AG04450 (cell line): ENCODE measurements around the gene NMNAT3. TPM values are rescaled to one million over a fixed set of nuclear protein-coding genes. Genes with fewer than 3 reads are reported as not detected.

Experiments used
- CTCF ChIA-PET: fragments of 300-600, 350-600 bp; formaldehyde crosslinking; extraction: SDS; loops from one replicate; lab custom pipeline; 2022; ENCODE audit warnings: antibody characterized with exemption, inconsistent platforms; lab: Charles Lee
- POLR2A ChIA-PET: fragments of 350-600 bp; formaldehyde crosslinking; extraction: SDS; loops from one replicate; lab custom pipeline; 2021; ENCODE audit warnings: antibody characterized with exemption, inconsistent platforms; lab: Yijun Ruan, JAX
- DNase-seq: peaks from one replicate; pipeline ENCODE4 v3.0.0-alpha.2; 2011; ENCODE audit warnings: low read depth, low spot score
- H3K27ac ChIP-seq: one replicate; pipeline ENCODE4 v1.5.1; 2012; ENCODE audit warnings: low read depth, low read length, control low read depth
- H3K27me3 ChIP-seq: one replicate; pipeline ENCODE4 v1.6.0; 2012; ENCODE audit warnings: low read length; ENCODE audit not compliant: control insufficient read depth, insufficient read depth
- H3K4me3 ChIP-seq: 2 replicates; pipeline ENCODE4 v1.5.1; 2011; ENCODE audit warnings: mild to moderate bottlenecking, low read depth, low read length, control low read depth
- H3K9me3 ChIP-seq: 2 replicates; pipeline ENCODE4 v1.5.1; 2012; ENCODE audit warnings: low read length; ENCODE audit not compliant: control insufficient read depth, insufficient read depth
- polyA plus RNA-seq: library from polyadenylated mRNA; depleted of rRNA; stranded (reverse); fragments of >200 nt; gene quantifications from 2 replicates; pipeline ENCODE4 v1.2.3, GENCODE V29; 2011
- TF ChIP-seq, protein P1 (sequence below): IDR thresholded peaks from 2 replicates; pipeline ENCODE4 v1.5.1; 2011; ENCODE audit warnings: low read depth, low read length, control low read depth, inconsistent platforms

NMNAT3 gene
- polyA plus RNA-seq, 1 experiment, result 0.22 TPM

DNA sequence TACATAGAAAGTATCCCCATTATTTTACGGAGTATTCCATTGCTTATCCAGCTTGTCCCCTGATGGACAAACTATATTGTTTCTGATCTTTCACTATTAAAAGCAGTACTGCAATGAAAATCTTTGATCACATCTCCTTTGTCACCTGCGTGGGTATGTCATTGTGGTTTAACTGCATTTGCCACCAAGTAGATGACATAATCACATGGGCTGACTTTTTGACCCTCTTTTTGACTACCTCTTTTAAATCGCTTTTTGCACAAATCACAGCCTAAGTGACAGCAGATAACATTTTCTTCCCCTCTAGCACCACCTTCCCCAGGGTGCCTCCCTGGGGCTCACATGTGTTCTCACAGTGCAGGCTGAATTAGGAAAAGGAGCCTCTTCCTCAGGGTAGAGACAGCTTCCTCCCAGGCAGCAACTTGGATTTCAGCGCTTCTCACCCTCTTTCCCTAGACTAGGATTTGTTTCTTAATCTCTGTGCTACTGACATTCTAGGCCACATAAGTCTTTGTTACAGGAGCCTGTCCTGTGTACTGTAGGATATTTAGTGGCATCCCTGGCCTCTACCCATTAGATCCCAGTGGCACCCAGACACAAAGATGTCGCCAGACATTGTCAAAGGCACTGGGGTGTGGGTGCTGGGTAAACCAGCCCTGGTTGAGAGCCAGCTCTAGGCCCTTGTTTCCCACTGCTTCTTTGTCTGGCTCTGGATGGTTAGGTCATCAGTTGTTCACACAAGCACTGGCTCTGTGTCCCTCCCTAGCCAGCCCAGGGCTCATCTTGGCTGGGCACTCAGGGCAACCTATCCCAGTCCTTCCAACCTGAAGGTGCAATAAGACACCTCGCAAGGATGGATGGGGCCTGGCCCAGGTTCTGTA is 136.9 kb downstream of the NMNAT3 start:
- ChIA-PET POLR2A (no interaction called here), CTCF (interaction anchor here (1.2 to 1.3 kb wide), 2 partner anchors 113 kb away, joined by 3 to 5 read pairs; no protein-coding TSS in a partner anchor)
- H3K27me3 ChIP-seq, result no peaks in the 10 kb centered on the region
- no peak for DNase-seq
- peak overlapping the region; percentile 2 for H3K27ac ChIP-seq
- H3K4me3 ChIP-seq, result peak overlapping the region; percentile 69
- peaks cover 9% of the 10 kb centered on the region for H3K9me3 ChIP-seq
- TF ChIP-seq, protein P1, sequence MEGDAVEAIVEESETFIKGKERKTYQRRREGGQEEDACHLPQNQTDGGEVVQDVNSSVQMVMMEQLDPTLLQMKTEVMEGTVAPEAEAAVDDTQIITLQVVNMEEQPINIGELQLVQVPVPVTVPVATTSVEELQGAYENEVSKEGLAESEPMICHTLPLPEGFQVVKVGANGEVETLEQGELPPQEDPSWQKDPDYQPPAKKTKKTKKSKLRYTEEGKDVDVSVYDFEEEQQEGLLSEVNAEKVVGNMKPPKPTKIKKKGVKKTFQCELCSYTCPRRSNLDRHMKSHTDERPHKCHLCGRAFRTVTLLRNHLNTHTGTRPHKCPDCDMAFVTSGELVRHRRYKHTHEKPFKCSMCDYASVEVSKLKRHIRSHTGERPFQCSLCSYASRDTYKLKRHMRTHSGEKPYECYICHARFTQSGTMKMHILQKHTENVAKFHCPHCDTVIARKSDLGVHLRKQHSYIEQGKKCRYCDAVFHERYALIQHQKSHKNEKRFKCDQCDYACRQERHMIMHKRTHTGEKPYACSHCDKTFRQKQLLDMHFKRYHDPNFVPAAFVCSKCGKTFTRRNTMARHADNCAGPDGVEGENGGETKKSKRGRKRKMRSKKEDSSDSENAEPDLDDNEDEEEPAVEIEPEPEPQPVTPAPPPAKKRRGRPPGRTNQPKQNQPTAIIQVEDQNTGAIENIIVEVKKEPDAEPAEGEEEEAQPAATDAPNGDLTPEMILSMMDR, result no peak

DNA sequence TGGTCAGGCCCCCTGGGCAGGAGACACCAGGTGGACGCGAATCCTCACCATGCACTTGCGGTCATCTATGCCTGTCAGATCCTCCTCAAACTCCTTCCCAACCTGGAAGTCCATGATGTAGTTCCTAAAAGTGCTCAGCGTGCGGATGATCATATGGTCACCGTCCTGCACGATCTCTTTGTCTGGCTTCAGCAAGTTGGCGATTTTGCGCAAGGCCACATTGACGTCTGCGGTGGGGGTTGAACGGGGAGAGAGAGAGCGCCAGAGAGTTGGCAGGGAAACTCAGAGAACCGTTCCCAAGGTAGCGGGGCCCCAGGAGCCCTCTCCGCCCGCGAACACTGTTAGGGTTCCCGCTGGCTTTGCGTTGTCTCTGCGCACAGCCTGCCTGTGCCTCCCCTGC is 139.0 kb downstream of the NMNAT3 start:
- H3K9me3 ChIP-seq, result peaks cover 9% of the 10 kb centered on the region
- peak overlapping the region; percentile 69 for H3K4me3 ChIP-seq
- CTCF ChIA-PET, result no interaction called here
- TF ChIP-seq, protein P1, result no peak
- H3K27ac ChIP-seq, result no peak overlapping the region
- no peak for DNase-seq
- POLR2A ChIA-PET, result no interaction called here
- H3K27me3 ChIP-seq, result no peaks in the 10 kb centered on the region

DNA sequence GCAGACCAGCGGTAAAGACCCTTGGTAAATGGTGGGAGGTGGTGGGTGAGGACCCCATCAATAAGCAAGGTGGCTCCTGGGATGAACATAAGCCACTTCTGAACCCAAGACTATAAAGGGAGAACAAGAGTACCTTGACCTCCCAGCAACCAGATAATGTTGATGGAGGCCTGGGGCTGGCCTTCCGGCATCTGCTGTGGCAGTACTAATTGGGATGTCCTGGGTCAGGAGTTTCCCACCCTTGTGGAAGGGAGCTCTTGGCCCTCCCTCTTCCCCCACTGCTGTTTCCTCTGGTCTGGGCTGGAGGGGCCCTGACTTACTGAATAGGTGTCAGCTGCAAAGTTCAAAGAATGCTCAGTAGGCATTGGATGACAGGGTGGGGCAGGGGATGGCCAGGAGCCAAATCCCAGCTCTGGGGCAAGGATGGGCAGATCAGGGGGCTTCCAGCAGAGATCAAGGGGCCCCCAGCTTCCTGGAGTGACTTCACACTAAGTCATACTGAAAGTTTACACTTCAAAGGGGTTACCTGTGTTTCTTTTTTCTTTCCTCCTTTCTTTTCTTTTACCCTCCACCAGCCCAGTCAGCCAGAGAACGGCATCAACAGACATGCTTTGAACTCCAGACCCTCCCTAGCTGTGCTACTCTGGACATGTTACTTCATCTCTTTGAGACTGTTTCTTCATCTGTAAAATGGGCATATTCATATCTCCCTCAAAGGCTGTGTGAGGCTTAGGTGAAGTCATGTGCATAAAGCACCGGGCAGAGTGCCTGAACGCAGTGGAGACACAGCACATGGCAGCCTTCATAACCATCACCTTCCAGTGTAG is 139.8 kb downstream of the NMNAT3 start:
- POLR2A ChIA-PET, result no interaction called here
- Histone ChIP-seq H3K27ac (no peak overlapping the region), H3K9me3 (peaks cover 9% of the 10 kb centered on the region), H3K4me3 (peak overlapping the region; percentile 69; the same call in 1 of the 2 replicates), H3K27me3 (no peaks in the 10 kb centered on the region)
- CTCF ChIA-PET, result no interaction called here
- TF ChIP-seq, protein P1, result no peak
- DNase-seq, result no peak

DNA sequence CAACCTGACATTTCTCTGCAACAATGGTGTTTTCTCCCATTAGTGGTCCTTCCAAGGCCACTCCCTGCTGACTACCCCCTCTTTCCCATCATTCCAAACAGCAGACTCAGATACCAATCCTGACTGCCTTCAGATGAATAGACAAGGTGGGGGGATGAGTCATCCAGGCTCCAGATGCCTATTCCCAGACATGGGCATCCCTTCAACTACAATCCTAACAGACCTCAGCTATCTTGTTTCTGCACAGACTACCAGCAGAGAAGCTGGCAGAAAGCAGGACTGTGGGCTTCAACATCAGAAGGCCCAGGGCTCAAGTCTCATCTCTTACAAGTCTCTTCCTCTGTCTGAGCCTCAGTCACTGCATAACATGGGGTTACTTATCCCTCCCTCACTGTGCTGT is 140.4 kb downstream of the NMNAT3 start:
- Histone ChIP-seq H3K27me3 (no peaks in the 10 kb centered on the region), H3K9me3 (peaks cover 9% of the 10 kb centered on the region), H3K4me3 (no peak overlapping the region), H3K27ac (no peak overlapping the region)
- TF ChIP-seq, protein P1, result no peak
- CTCF ChIA-PET, result no interaction called here
- DNase-seq, result no peak
- POLR2A ChIA-PET, result no interaction called here
